Measurements from ENCODE around the gene ESR1. TPM values are rescaled to one million over a fixed set of nuclear protein-coding genes. Genes with fewer than 3 reads are reported as not detected.

The ESR1 gene
- polyA plus RNA-seq, 3 donors: 0.12 to 0.24 (median 0.23) TPM

- H2AFZ ChIP-seq (ENCODE audit: insufficient read depth, low read depth, low read length, poor library complexity, severe bottlenecking): no peak overlapping the region
- no peaks in the 10 kb centered on the region for H3K9me3 ChIP-seq (replicated peaks in 1 of 2; ENCODE audit: control insufficient read depth in 1 of 2, insufficient read depth in 1 of 2, low read length in 2 of 2)
- no peak overlapping the region for H3K9ac ChIP-seq (ENCODE audit: insufficient read depth, low read length, poor library complexity, severe bottlenecking)
- no peaks in the 10 kb centered on the region for H3K79me2 ChIP-seq (ENCODE audit: insufficient read depth, low read length)
- H3K4me2 ChIP-seq (replicated peaks; ENCODE audit: extremely low read depth, low read length, poor library complexity, severe bottlenecking): no peak overlapping the region
- Mint-ChIP-seq H3K4me1 (no peaks in the 10 kb centered on the region), H3K36me3 (no peaks in the 10 kb centered on the region), H3K27ac (no peak overlapping the region), H3K4me3 (no peak overlapping the region), H3K27me3 (ENCODE audit: low read depth in 3 of 3) (peaks cover 0 to 2% (median 0%) of the 10 kb centered on the region in 3 donors), H3K9me3 (peaks cover 0 to 2% (median 0%) of the 10 kb centered on the region in 7 donors)
- no peaks in the 10 kb centered on the region for H3K36me3 ChIP-seq (replicated peaks in 1 of 2; ENCODE audit: control insufficient read depth in 1 of 2, insufficient read depth in 2 of 2, low read length in 2 of 2)
- H3K27ac ChIP-seq (ENCODE audit: low read depth in 1 of 2, low read length in 2 of 2): no peak overlapping the region
- H4K20me1 ChIP-seq (ENCODE audit: insufficient read depth, low read length): no peaks in the 10 kb centered on the region
- H3K4me1 ChIP-seq (ENCODE audit: control insufficient read depth in 1 of 2, insufficient read depth in 2 of 2, low read length in 2 of 2): no peaks in the 10 kb centered on the region
- no peaks in the 10 kb centered on the region for H3K27me3 ChIP-seq (ENCODE audit: control insufficient read depth in 2 of 2, insufficient read depth in 2 of 2, low read length in 2 of 2)
- H3K4me3 ChIP-seq (replicated peaks in 1 of 3; ENCODE audit: low read depth in 2 of 3, low read length in 3 of 3): no peak overlapping the region
- DNase-seq: no peak
- TF ChIP-seq CTCF (IDR thresholded peaks at IDR 0.05): no peak
- intact Hi-C loops (cut with micrococcal nuclease): no loop called here
- 97% methylated on average over 5 of the region's 6 CpGs for WGBS (ENCODE audit: insufficient coverage)
These were observed 68.6 kb downstream of the ESR1 start for GRCh38 chr6:151876122-151876521.

- Histone ChIP-seq H3K4me1 (ENCODE audit: control insufficient read depth in 1 of 2, insufficient read depth in 2 of 2, low read length in 2 of 2) (no peaks in the 10 kb centered on the region), H3K9me3 (replicated peaks in 1 of 2; ENCODE audit: control insufficient read depth in 1 of 2, insufficient read depth in 1 of 2, low read length in 2 of 2) (no peaks in the 10 kb centered on the region), H4K20me1 (ENCODE audit: insufficient read depth, low read length) (no peaks in the 10 kb centered on the region), H3K79me2 (ENCODE audit: insufficient read depth, low read length) (no peaks in the 10 kb centered on the region), H3K36me3 (replicated peaks in 1 of 2; ENCODE audit: control insufficient read depth in 1 of 2, insufficient read depth in 2 of 2, low read length in 2 of 2) (no peaks in the 10 kb centered on the region), H3K4me3 (replicated peaks in 1 of 3; ENCODE audit: low read depth in 2 of 3, low read length in 3 of 3) (no peak overlapping the region), H3K9ac (ENCODE audit: insufficient read depth, low read length, poor library complexity, severe bottlenecking) (no peak overlapping the region), H3K27me3 (ENCODE audit: control insufficient read depth in 2 of 2, insufficient read depth in 2 of 2, low read length in 2 of 2) (no peaks in the 10 kb centered on the region), H3K27ac (ENCODE audit: low read depth in 1 of 2, low read length in 2 of 2) (no peak overlapping the region), H2AFZ (ENCODE audit: insufficient read depth, low read depth, low read length, poor library complexity, severe bottlenecking) (no peak overlapping the region), H3K4me2 (replicated peaks; ENCODE audit: extremely low read depth, low read length, poor library complexity, severe bottlenecking) (no peak overlapping the region)
- no peak for TF ChIP-seq CTCF (IDR thresholded peaks at IDR 0.05)
- Mint-ChIP-seq H3K4me1 (no peaks in the 10 kb centered on the region), H3K9me3 (peaks cover 0 to 2% (median 0%) of the 10 kb centered on the region in 7 donors), H3K36me3 (no peaks in the 10 kb centered on the region), H3K4me3 (no peak overlapping the region), H3K27ac (no peak overlapping the region), H3K27me3 (ENCODE audit: low read depth in 3 of 3) (peaks cover 0 to 2% (median 0%) of the 10 kb centered on the region in 3 donors)
- intact Hi-C loops (cut with micrococcal nuclease): no loop called here
- WGBS (ENCODE audit: insufficient coverage): no CpG with 5 or more reads among the region's 3 CpGs
- DNase-seq: no peak
These were observed 70.0 kb downstream of the ESR1 start for GRCh38 chr6:151877458-151877857.

All from CD14-positive monocyte (primary cell).